Calu3 (cell line): ENCODE measurements around the gene UROC1. TPM values are rescaled to one million over a fixed set of nuclear protein-coding genes. Genes with fewer than 3 reads are reported as not detected.

Source experiments
- BruUV-seq: library from RNA; stranded (reverse); fragments of 400-500 nt; replicated peaks from 2 replicates; lab custom pipeline; 2021; lab: Mats Ljungman, UMichigan
- CTCF ChIA-PET: fragments of 300-600 bp; sonication (Branson Sonifier 250); formaldehyde crosslinking; loops from one replicate; lab custom pipeline; 2022; ENCODE audit warnings: antibody characterized with exemption; lab: Charles Lee
- DNase-seq: peaks from one replicate; pipeline ENCODE4 v3.0.0; 2022
- H3K27ac Mint-ChIP-seq: one replicate; pipeline ENCODE4 v1.8.0; 2022; ENCODE audit warnings: mixed read lengths; ENCODE audit not compliant: unreplicated experiment
- H3K27me3 Mint-ChIP-seq: one replicate; pipeline ENCODE4 v1.8.0; 2022; ENCODE audit warnings: mixed read lengths; ENCODE audit not compliant: unreplicated experiment
- H3K36me3 Mint-ChIP-seq: one replicate; pipeline ENCODE4 v1.8.0; 2022; ENCODE audit warnings: mild to moderate bottlenecking, moderate library complexity, mixed read lengths; ENCODE audit not compliant: insufficient read depth, unreplicated experiment
- H3K4me1 Mint-ChIP-seq: one replicate; pipeline ENCODE4 v1.8.0; 2022; ENCODE audit warnings: mild to moderate bottlenecking, low read depth, mixed read lengths; ENCODE audit not compliant: unreplicated experiment
- H3K4me3 Mint-ChIP-seq: one replicate; pipeline ENCODE4 v1.8.0; 2022; ENCODE audit warnings: mild to moderate bottlenecking, low read depth, moderate library complexity, mixed read lengths; ENCODE audit not compliant: unreplicated experiment
- H3K9me3 Mint-ChIP-seq: one replicate; pipeline ENCODE4 v1.8.0; 2022; ENCODE audit warnings: low read depth, mixed read lengths; ENCODE audit not compliant: unreplicated experiment
- CTCF ChIP-seq: fragments of 200-600 bp; IDR thresholded peaks from one replicate; pipeline ENCODE4 v1.8.0; 2022; ENCODE audit warnings: antibody characterized with exemption; ENCODE audit not compliant: unreplicated experiment
- intact Hi-C: fragments of 100-400 bp; cut with micrococcal nuclease; formaldehyde crosslinking; loops from one replicate; pipeline ENCODE4 v1.10.0; 2022; ENCODE audit not compliant: unreplicated experiment
- total RNA-seq: library from RNA; stranded (reverse); gene quantifications from 2 replicates; pipeline ENCODE4 v1.2.3, GENCODE V29; 2022

Gene UROC1
- total RNA-seq, 1 experiment from 2014 or later, result not detected

GRCh38 chr3:126466886-126467610, 50.5 kb downstream of the UROC1 start:
- H3K36me3 Mint-ChIP-seq, result peaks cover 63% of the 10 kb centered on the region
- intact Hi-C loops, result no loop called here
- no TSS peak for BruUV-seq

GRCh38 chr3:126465928-126466544, 51.5 kb downstream of the UROC1 start:
- CTCF ChIA-PET, result interaction anchor here (0.8 kb wide), 1 partner anchor 74 kb away, joined by 3 read pairs; no protein-coding TSS in a partner anchor
- Mint-ChIP-seq H3K27me3 (no peaks in the 10 kb centered on the region), H3K4me1 (no peaks in the 10 kb centered on the region), H3K9me3 (no peaks in the 10 kb centered on the region), H3K27ac (no peak overlapping the region), H3K4me3 (no peak overlapping the region), H3K36me3 (peaks cover 64% of the 10 kb centered on the region)
- TF ChIP-seq CTCF, result no peak
- no peak for DNase-seq
- intact Hi-C loops, result no loop called here
- BruUV-seq, result no TSS peak

More at GRCh38 chr3:126466886-126467610, 50.5 kb downstream of the UROC1 start:
- Mint-ChIP-seq H3K9me3 (no peaks in the 10 kb centered on the region), H3K4me1 (peaks cover under 1% of the 10 kb centered on the region), H3K27ac (no peak overlapping the region), H3K27me3 (no peaks in the 10 kb centered on the region), H3K4me3 (no peak overlapping the region)
- CTCF ChIA-PET, result no interaction called here
- TF ChIP-seq CTCF, result no peak
- DNase-seq, result no peak

GRCh38 chr3:126464997-126465396, 52.6 kb downstream of the UROC1 start:
- CTCF ChIA-PET, result interaction anchor here (0.8 kb wide), 1 partner anchor 73 kb away, joined by 3 read pairs; no protein-coding TSS in a partner anchor
- no TSS peak for BruUV-seq
- no peaks in the 10 kb centered on the region for H3K9me3 Mint-ChIP-seq
- H3K36me3 Mint-ChIP-seq, result peaks cover 57% of the 10 kb centered on the region
- no peaks in the 10 kb centered on the region for H3K4me1 Mint-ChIP-seq
- intact Hi-C loops, result no loop called here
- H3K27ac Mint-ChIP-seq, result no peak overlapping the region
- TF ChIP-seq CTCF, result no peak
- no peak for DNase-seq
- no peaks in the 10 kb centered on the region for H3K27me3 Mint-ChIP-seq
- H3K4me3 Mint-ChIP-seq, result no peak overlapping the region

- Mint-ChIP-seq H3K4me3 (no peak overlapping the region), H3K27me3 (no peaks in the 10 kb centered on the region), H3K27ac (no peak overlapping the region), H3K4me1 (no peaks in the 10 kb centered on the region), H3K9me3 (no peaks in the 10 kb centered on the region), H3K36me3 (peaks cover 54% of the 10 kb centered on the region)
- BruUV-seq, result no TSS peak
- DNase-seq, result no peak
- intact Hi-C loops, result no loop called here
- TF ChIP-seq CTCF, result no peak
- CTCF ChIA-PET, result no interaction called here
Measured at GRCh38 chr3:126464494-126464893, 53.1 kb downstream of the UROC1 start.
